Cortex of kidney (tissue), 1 donor: ENCODE data around the gene MTF1.

Experiments
- DNase-seq: peaks from one replicate; lab custom pipeline; 2025; lab: John Stamatoyannopoulos, UW

Gene MTF1

GRCh38 chr1:37867784-37868183 is 8.4 kb upstream of the MTF1 start:
- no peak for DNase-seq

- DNase-seq: no peak
These were observed 7.1 kb upstream of the MTF1 start for GRCh38 chr1:37866491-37866890.

GRCh38 chr1:37865348-37866120 is 6.1 kb upstream of the MTF1 start:
- no peak for DNase-seq

- DNase-seq: no peak
These were observed 2.9 kb upstream of the MTF1 start for GRCh38 chr1:37862330-37862729.

- DNase-seq: no peak
These were observed 1.8 kb upstream of the MTF1 start for GRCh38 chr1:37861151-37861550.

- DNase-seq: no peak
These were observed 914 bp upstream of the MTF1 start for GRCh38 chr1:37860346-37860666.

GRCh38 chr1:37858931-37859506 is 373 bp downstream of the MTF1 start:
- DNase-seq: no peak

- DNase-seq: no peak
These were observed 5.0 kb downstream of the MTF1 start for GRCh38 chr1:37854406-37854805.

GRCh38 chr1:37853157-37853556 is 6.2 kb downstream of the MTF1 start:
- no peak for DNase-seq

GRCh38 chr1:37851782-37852210 is 7.6 kb downstream of the MTF1 start:
- DNase-seq: no peak

- no peak for DNase-seq
These were observed 8.1 kb downstream of the MTF1 start for GRCh38 chr1:37851262-37851661.

GRCh38 chr1:37850352-37850955 is 8.9 kb downstream of the MTF1 start:
- DNase-seq: no peak

- no peak for DNase-seq
These were observed 9.9 kb downstream of the MTF1 start for GRCh38 chr1:37849480-37849879.

- DNase-seq: no peak
These were observed 12.6 kb downstream of the MTF1 start for GRCh38 chr1:37846647-37847339.

GRCh38 chr1:37845786-37846185 is 13.6 kb downstream of the MTF1 start:
- no peak for DNase-seq

- DNase-seq: no peak
These were observed 14.2 kb downstream of the MTF1 start for GRCh38 chr1:37845049-37845646.

GRCh38 chr1:37844536-37844935 is 14.9 kb downstream of the MTF1 start:
- no peak for DNase-seq

GRCh38 chr1:37841652-37842051 is 17.7 kb downstream of the MTF1 start:
- no peak for DNase-seq

- DNase-seq: no peak
These were observed 18.7 kb downstream of the MTF1 start for GRCh38 chr1:37840711-37841110.

- no peak for DNase-seq
These were observed 19.7 kb downstream of the MTF1 start for GRCh38 chr1:37839676-37840075.

- DNase-seq: no peak
These were observed 22.6 kb downstream of the MTF1 start for GRCh38 chr1:37836788-37837187.

GRCh38 chr1:37831809-37832208 is 27.6 kb downstream of the MTF1 start:
- DNase-seq: no peak

- no peak for DNase-seq
These were observed 28.3 kb downstream of the MTF1 start for GRCh38 chr1:37831109-37831508.
